ENCODE measurements around the gene ARFGEF2. TPM values are rescaled to one million over a fixed set of nuclear protein-coding genes. Genes with fewer than 3 reads are reported as not detected.
A peak's percentile ranks its signal among the peaks of the same experiment; 100 is the strongest.
"Not testable (repeated sequence)": the region's sequence is repeated elsewhere in the genome, so short reads cannot be mapped to it uniquely, and the experiment has no call there.

ARFGEF2 gene
- total and polyA plus RNA-seq, 8 donors = 22.1 to 34.5 (median 23.1) TPM

GRCh38 chr20:48972816-48973215 lies 51.3 kb downstream of the ARFGEF2 start:
- H3K27me3 ChIP-seq = no peaks in the 10 kb centered on the region
- DNase-seq (no peak), ATAC-seq (no peak)
- H3K9me3 ChIP-seq = no peaks in the 10 kb centered on the region
- no peak overlapping the region for H3K27ac ChIP-seq
- no peak for TF ChIP-seq CTCF (IDR thresholded peaks at IDR 0.05)
- peaks cover 0 to 99% of the 10 kb centered on the region in 2 donors for H3K36me3 ChIP-seq
- no peaks in the 10 kb centered on the region for H3K4me1 ChIP-seq
- H3K4me3 ChIP-seq = no peak overlapping the region
- intact Hi-C loops (cut with DNase I) = no loop called here

GRCh38 chr20:48975955-48976354 lies 54.4 kb downstream of the ARFGEF2 start:
- Histone ChIP-seq H3K27ac (no peak overlapping the region), H3K4me3 (no peak overlapping the region), H3K27me3 (no peaks in the 10 kb centered on the region), H3K4me1 (no peaks in the 10 kb centered on the region), H3K36me3 (peaks cover 0 to 73% of the 10 kb centered on the region in 2 donors), H3K9me3 (no peaks in the 10 kb centered on the region)
- ATAC-seq = no peak
- intact Hi-C loops (cut with DNase I) = no loop called here
- no peak for DNase-seq
- TF ChIP-seq CTCF (IDR thresholded peaks at IDR 0.05) = no peak

- H3K9me3 ChIP-seq; H3K4me1 ChIP-seq; intact Hi-C loops (cut with DNase I); ATAC-seq; H3K4me3 ChIP-seq; H3K27me3 ChIP-seq; DNase-seq; H3K27ac ChIP-seq: not testable (repeated sequence)
- H3K36me3 ChIP-seq = peaks cover 0 to 70% of the 10 kb centered on the region in 2 donors
These were observed 58.5 kb downstream of the ARFGEF2 start for GRCh38 chr20:48979980-48980379.

- intact Hi-C loops (cut with DNase I) = no loop called here
- H3K9me3 ChIP-seq = no peaks in the 10 kb centered on the region
- H3K27me3 ChIP-seq = no peaks in the 10 kb centered on the region
- peaks cover 0 to 79% of the 10 kb centered on the region in 2 donors for H3K36me3 ChIP-seq
- TF ChIP-seq CTCF (IDR thresholded peaks at IDR 0.05) = no peak
- ATAC-seq (peak; percentile 82), DNase-seq (peak in 1 of 4 donors; percentile 7)
- H3K4me1 ChIP-seq = no peaks in the 10 kb centered on the region
- H3K27ac ChIP-seq = no peak overlapping the region
- no peak overlapping the region for H3K4me3 ChIP-seq
These were observed 62.2 kb downstream of the ARFGEF2 start for GRCh38 chr20:48983423-48984400.

- no peak overlapping the region for H3K4me3 ChIP-seq
- no peaks in the 10 kb centered on the region for H3K27me3 ChIP-seq
- intact Hi-C loops (cut with DNase I) = no loop called here
- no peaks in the 10 kb centered on the region for H3K9me3 ChIP-seq
- ATAC-seq (no peak), DNase-seq (no peak)
- H3K4me1 ChIP-seq = no peaks in the 10 kb centered on the region
- no peak overlapping the region for H3K27ac ChIP-seq
- peaks cover 0 to 84% of the 10 kb centered on the region in 2 donors for H3K36me3 ChIP-seq
- TF ChIP-seq CTCF (IDR thresholded peaks at IDR 0.05) = no peak
These were observed 63.2 kb downstream of the ARFGEF2 start for GRCh38 chr20:48984575-48985219.
